Activated CD8-positive, alpha-beta memory T cell treated with anti-CD3 and anti-CD28 coated beads, Interleukin-2, amount 10 ng/mL, durations not matched to agents 7 days and 5 days (primary cell): ENCODE data around the gene GATAD2A. TPM values are rescaled to one million over a fixed set of nuclear protein-coding genes. Genes with fewer than 3 reads are reported as not detected.

Experiments
- ATAC-seq: fragments of 150-1000 bp; cut with Tn5 transposase; one replicate; pipeline ENCODE4 v1.10.0; 2021; ENCODE audit warnings: moderate library complexity
- CTCF ChIA-PET: fragments of 350-600 bp; sonication (Branson Sonifier 250); formaldehyde crosslinking; loops from one replicate; lab custom pipeline; 2021; ENCODE audit warnings: antibody characterized with exemption; lab: Charles Lee
- DNase-seq: peaks from one replicate; pipeline ENCODE4 v3.0.0-alpha.2; 2020
- H3K27ac Mint-ChIP-seq: one replicate; pipeline ENCODE4 v1.8.0; 2021; ENCODE audit warnings: mild to moderate bottlenecking, mixed read lengths
- H3K27me3 Mint-ChIP-seq: one replicate; pipeline ENCODE4 v1.8.0; 2021; ENCODE audit warnings: mixed read lengths
- H3K36me3 Mint-ChIP-seq: one replicate; pipeline ENCODE4 v1.8.0; 2021; ENCODE audit warnings: mild to moderate bottlenecking, mixed read lengths
- H3K4me1 Mint-ChIP-seq: one replicate; pipeline ENCODE4 v1.8.0; 2021; ENCODE audit warnings: mixed read lengths
- H3K4me3 Mint-ChIP-seq: one replicate; pipeline ENCODE4 v1.8.0; 2021; ENCODE audit warnings: mild to moderate bottlenecking, moderate library complexity, mixed read lengths
- H3K9me3 Mint-ChIP-seq: one replicate; pipeline ENCODE4 v1.8.0; 2022; ENCODE audit warnings: low read depth, mixed read lengths
- total RNA-seq, 2 experiments: library from RNA; stranded (reverse); gene quantifications; one replicate each; pipeline ENCODE4 v1.2.3, GENCODE V29; 2021

Gene GATAD2A
- total RNA-seq, 2 experiments from 2014 or later = 159 to 161 TPM

- H3K27ac Mint-ChIP-seq = no peak overlapping the region
- H3K27me3 Mint-ChIP-seq = no peaks in the 10 kb centered on the region
- peaks cover 14% of the 10 kb centered on the region for H3K36me3 Mint-ChIP-seq
- H3K4me3 Mint-ChIP-seq = no peak overlapping the region
- DNase-seq (no peak), ATAC-seq (no peak)
- CTCF ChIA-PET = interaction anchor here (1.1 kb wide), 1 partner anchor 23 kb away, joined by 3 read pairs; no protein-coding TSS in a partner anchor
- H3K4me1 Mint-ChIP-seq = peaks cover 21% of the 10 kb centered on the region
- H3K9me3 Mint-ChIP-seq = no peaks in the 10 kb centered on the region
These were observed 108.8 kb downstream of the GATAD2A start for GRCh38 chr19:19514215-19514657.

- DNase-seq = no peak
These were observed 109.6 kb downstream of the GATAD2A start, which contains the start of gene TSSK6 for GRCh38 chr19:19514881-19515641. Gene TSSK6, minus strand, starts transcription at chr19:19515548. Its CDS starts 121 bp downstream, at chr19:19515427.

DNA sequence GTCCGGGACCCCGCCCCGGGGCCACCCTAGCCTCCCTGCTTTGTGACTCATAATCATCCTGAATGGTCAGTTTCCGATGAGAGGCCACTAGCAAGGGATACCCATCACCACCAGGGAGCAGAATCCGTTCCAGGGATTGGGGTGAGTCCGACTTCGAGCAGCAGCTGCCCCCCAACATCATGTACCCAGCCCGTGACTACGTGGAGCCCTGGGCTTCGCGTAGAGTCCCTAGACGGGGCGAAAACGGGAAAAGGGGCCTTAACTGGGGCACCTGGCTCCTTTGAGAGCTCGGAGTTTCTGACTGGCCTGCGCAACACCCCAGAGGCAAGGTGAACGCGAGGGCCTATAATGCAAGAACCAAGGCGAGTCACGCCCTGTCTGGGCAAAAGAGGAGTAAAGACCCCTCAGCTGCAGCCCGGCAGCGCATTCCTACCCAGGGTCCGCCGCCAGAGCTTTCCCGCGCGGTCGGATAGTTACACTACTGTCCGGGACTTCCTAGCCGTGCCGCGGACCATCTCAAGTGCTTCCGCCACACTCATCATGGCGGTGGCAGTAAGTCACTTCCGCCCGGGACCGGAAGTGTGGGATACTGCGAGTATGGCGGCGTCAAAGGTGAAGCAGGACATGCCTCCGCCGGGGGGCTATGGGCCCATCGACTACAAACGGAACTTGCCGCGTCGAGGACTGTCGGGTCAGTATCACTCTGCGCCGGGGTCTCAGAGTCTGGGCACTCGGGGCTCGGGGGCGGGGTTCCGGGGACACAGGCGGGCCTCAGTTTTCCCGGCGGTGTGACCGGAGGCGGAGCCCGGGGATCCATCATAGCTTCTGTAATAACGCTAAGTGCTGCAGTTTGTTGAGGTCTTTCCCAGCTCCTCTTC is 110.4 kb downstream of the GATAD2A start, which contains the start of gene NDUFA13:
TSS of gene NDUFA13 (plus strand) at position 584 of the 878 bp plus-strand sequence. CDS start at position 598, 14 bp downstream.
- Mint-ChIP-seq H3K36me3 (peaks cover 29% of the 10 kb centered on the region), H3K27ac (peak within 1 kb of the TSS; percentile 94), H3K4me1 (peaks cover 27% of the 10 kb centered on the region), H3K9me3 (no peaks in the 10 kb centered on the region), H3K27me3 (no peaks in the 10 kb centered on the region), H3K4me3 (peak within 1 kb of the TSS; percentile 92)
- CTCF ChIA-PET = interaction anchor here (1.0 to 2.3 kb wide), 11 partner anchors 9 to 153 kb away, joined by 3 to 8 read pairs (median 5); partner anchors contain the start of gene GMIP
- DNase-seq (peak; percentile 96), ATAC-seq (peak; percentile 91)

More at GRCh38 chr19:19514881-19515641, 109.6 kb downstream of the GATAD2A start, which contains the start of gene TSSK6:
- Mint-ChIP-seq H3K4me3 (peak within 1 kb of the TSS; percentile 92), H3K27me3 (no peaks in the 10 kb centered on the region), H3K36me3 (peaks cover 22% of the 10 kb centered on the region), H3K27ac (peak within 1 kb of the TSS; percentile 94), H3K9me3 (no peaks in the 10 kb centered on the region), H3K4me1 (peaks cover 24% of the 10 kb centered on the region)
- no peak for ATAC-seq
- CTCF ChIA-PET = interaction anchor here (1.0 to 2.3 kb wide), 10 partner anchors 8 to 153 kb away, joined by 3 to 8 read pairs (median 4); partner anchors contain the start of gene GMIP

DNA sequence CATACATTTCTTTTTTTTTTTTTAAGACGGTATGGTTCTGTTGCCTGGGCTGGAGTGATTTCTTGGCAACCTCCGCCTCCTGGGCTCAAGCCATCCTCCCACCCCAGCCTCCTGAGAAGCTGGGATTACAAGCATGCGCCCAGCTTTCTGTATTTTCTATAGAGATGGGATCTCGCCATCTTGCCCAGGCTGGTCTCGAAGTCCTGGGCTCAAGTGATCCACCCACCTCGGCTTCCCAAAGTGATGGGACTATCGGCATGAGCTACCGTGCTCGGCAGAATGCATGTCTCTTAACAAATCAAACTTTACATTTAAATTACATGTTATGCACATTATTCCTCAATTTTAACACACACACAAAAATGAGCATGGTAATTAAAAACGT is 111.8 kb downstream of the GATAD2A start:
- Mint-ChIP-seq H3K4me1 (peaks cover 29% of the 10 kb centered on the region), H3K27me3 (no peaks in the 10 kb centered on the region), H3K36me3 (peaks cover 32% of the 10 kb centered on the region), H3K9me3 (no peaks in the 10 kb centered on the region), H3K27ac (peak overlapping the region; percentile 94), H3K4me3 (peak overlapping the region; percentile 92)
- ATAC-seq (no peak), DNase-seq (no peak)
- CTCF ChIA-PET = interaction anchor here (1.9 kb wide), 1 partner anchor 37 kb away, joined by 6 read pairs; no protein-coding TSS in a partner anchor

DNA sequence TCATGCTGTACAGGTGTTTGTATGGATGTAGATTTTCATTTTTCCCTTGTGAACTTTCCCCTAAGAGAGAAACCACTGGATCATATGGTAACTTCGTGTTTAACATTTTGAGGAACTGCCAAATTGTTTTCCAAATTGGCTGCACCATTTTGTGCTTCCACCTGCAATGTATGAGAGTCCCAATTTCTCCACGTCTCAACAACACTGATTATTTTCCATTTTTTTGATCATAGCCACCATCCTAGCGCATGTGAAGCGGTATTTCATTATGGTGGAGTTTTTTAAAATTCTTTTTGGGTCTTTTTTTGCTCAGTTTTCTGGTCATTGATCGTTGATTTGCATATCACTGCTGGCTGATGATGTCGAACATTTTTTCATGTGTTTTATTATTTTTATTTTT is 115.5 kb downstream of the GATAD2A start:
- no peak overlapping the region for H3K4me3 Mint-ChIP-seq
- no peaks in the 10 kb centered on the region for H3K9me3 Mint-ChIP-seq
- H3K36me3 Mint-ChIP-seq = peaks cover 28% of the 10 kb centered on the region
- H3K27me3 Mint-ChIP-seq = no peaks in the 10 kb centered on the region
- no peak for DNase-seq
- CTCF ChIA-PET = interaction anchor here (2.7 kb wide), 1 partner anchor 11 kb away, joined by 11 read pairs; no protein-coding TSS in a partner anchor
- ATAC-seq = no peak
- no peak overlapping the region for H3K27ac Mint-ChIP-seq
- peaks cover 40% of the 10 kb centered on the region for H3K4me1 Mint-ChIP-seq

GRCh38 chr19:19523177-19523576 is 117.7 kb downstream of the GATAD2A start:
- no peak for ATAC-seq
- Mint-ChIP-seq H3K4me3 (no peak overlapping the region), H3K36me3 (peaks cover 24% of the 10 kb centered on the region), H3K27ac (no peak overlapping the region), H3K4me1 (peaks cover 29% of the 10 kb centered on the region), H3K27me3 (no peaks in the 10 kb centered on the region), H3K9me3 (no peaks in the 10 kb centered on the region)
- DNase-seq = no peak
- CTCF ChIA-PET = interaction anchor here (2.7 kb wide), 1 partner anchor 9 kb away, joined by 11 read pairs; no protein-coding TSS in a partner anchor

DNA sequence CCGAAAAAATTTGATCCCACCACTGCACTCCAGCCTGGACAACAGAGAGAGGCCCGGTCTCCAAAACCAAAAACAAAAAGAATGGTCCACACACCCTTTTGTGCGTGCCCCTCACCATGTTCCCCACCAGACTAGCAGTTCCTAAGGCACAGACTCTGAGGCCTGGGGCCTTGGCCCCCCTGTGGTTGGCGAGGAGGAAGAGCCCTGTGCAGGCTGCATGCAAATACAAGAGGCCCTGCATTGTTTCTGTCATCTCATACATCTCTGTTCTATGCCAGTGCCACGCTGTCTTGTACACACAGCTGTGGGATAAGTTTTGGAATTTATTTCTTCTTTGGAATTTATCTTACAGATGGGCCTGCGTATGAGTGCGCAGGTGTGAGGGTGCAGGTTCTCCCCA is 118.6 kb downstream of the GATAD2A start:
- Mint-ChIP-seq H3K27me3 (no peaks in the 10 kb centered on the region), H3K36me3 (peaks cover 24% of the 10 kb centered on the region), H3K27ac (no peak overlapping the region), H3K4me3 (no peak overlapping the region), H3K4me1 (peaks cover 26% of the 10 kb centered on the region), H3K9me3 (no peaks in the 10 kb centered on the region)
- CTCF ChIA-PET = no interaction called here
- DNase-seq (no peak), ATAC-seq (no peak)

GRCh38 chr19:19525611-19526380 is 120.3 kb downstream of the GATAD2A start:
- ATAC-seq = no peak
- H3K4me1 Mint-ChIP-seq = peaks cover 19% of the 10 kb centered on the region
- H3K27me3 Mint-ChIP-seq = no peaks in the 10 kb centered on the region
- no peak overlapping the region for H3K4me3 Mint-ChIP-seq
- CTCF ChIA-PET = interaction anchor here (1.2 kb wide), 1 partner anchor 28 kb away, joined by 3 read pairs; no protein-coding TSS in a partner anchor
- DNase-seq = no peak
- peaks cover 8% of the 10 kb centered on the region for H3K36me3 Mint-ChIP-seq
- no peak overlapping the region for H3K27ac Mint-ChIP-seq
- no peaks in the 10 kb centered on the region for H3K9me3 Mint-ChIP-seq

DNA sequence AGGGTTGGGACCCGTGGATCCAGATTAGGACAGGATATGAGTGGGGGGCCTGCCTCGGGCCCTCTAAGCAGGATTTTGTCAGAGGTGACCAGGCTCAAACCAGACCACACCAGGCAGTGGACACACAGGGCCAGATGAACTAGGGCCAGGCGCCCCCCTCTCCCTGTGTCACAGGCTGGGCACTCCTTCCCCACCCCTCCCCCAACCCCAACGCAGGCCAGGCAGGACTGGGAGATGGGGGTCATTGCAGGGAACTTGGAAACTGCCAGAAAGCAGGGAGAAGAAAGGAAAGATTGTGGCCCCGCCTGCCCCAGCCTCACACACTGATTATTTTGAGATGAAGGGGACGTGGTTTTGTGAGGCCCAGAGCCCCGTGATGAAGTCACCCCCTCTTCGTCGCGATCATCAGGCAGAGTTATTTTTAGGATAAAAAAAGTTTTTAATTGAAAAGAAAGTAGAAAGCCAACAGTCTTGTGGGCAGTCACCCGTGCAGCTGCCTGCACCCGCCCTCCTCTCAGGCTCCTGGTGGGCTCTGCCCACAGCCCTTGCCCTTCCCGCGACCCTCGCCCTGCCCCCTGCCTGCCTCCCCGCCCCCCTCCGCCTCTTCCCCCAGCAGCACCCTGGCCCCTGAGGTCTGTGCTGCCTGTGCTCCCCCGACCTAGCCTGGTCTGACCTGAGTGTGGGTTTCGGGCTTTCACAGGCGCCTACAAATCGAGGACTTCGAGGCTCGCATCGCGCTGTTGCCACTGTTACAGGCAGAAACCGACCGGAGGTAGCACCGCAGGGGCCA is 121.3 kb downstream of the GATAD2A start:
- Mint-ChIP-seq H3K4me1 (peaks cover 16% of the 10 kb centered on the region), H3K36me3 (peaks cover 5% of the 10 kb centered on the region), H3K27ac (no peak overlapping the region), H3K27me3 (no peaks in the 10 kb centered on the region), H3K9me3 (no peaks in the 10 kb centered on the region), H3K4me3 (no peak overlapping the region)
- no peak for DNase-seq
- ATAC-seq = no peak
- CTCF ChIA-PET = interaction anchor here (1.2 kb wide), 1 partner anchor 27 kb away, joined by 3 read pairs; no protein-coding TSS in a partner anchor

- Mint-ChIP-seq H3K27me3 (no peaks in the 10 kb centered on the region), H3K4me1 (peaks cover 19% of the 10 kb centered on the region), H3K9me3 (no peaks in the 10 kb centered on the region), H3K4me3 (no peak overlapping the region), H3K27ac (no peak overlapping the region), H3K36me3 (peaks cover 8% of the 10 kb centered on the region)
- ATAC-seq (no peak), DNase-seq (no peak)
- CTCF ChIA-PET = no interaction called here
These were observed 121.8 kb downstream of the GATAD2A start for GRCh38 chr19:19527371-19527656.

DNA sequence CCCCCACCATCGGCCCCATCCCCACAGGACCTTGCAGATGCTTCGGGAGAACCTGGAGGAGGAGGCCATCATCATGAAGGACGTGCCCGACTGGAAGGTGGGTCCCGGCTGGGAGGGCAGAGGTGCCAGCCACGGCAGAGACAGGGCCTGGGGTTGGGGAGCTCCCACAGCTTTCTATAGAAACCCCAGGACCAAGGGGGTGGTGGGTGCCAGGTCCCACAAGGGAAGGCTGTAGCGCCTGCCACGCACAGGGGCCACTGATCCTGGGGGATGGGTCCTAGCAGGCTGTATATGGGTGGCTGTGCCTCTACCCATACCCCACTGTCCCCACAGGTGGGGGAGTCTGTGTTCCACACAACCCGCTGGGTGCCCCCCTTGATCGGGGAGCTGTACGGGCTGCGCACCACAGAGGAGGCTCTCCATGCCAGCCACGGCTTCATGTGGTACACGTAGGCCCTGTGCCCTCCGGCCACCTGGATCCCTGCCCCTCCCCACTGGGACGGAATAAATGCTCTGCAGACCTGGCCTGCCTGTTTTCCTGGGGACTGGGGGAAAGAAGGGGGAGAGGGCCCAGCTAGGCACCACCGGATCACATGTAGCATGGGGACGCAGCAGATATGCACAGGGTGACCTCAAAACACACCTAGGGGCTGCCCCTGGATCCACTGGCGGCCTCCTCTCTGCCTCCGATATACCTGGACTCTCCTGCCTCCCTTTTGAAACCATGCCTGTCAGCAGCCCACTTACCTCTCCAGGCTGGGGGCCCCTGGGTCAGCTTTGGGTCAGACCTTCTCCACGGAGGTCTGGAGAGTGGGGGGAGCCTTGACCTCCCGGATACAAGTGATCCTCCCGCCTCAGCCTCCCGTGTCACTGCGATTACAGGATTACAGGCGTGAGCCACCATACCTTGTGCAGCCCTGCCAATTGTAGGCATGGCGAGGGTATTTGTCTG is 122.5 kb downstream of the GATAD2A start:
- peaks cover 17% of the 10 kb centered on the region for H3K4me1 Mint-ChIP-seq
- CTCF ChIA-PET = interaction anchor here (2.5 to 8.0 kb wide), 2 partner anchors 24 to 116 kb away, joined by 12 to 119 read pairs; partner anchors contain the start of gene GMIP
- H3K27ac Mint-ChIP-seq = no peak overlapping the region
- H3K27me3 Mint-ChIP-seq = no peaks in the 10 kb centered on the region
- DNase-seq = no peak
- no peak for ATAC-seq
- peaks cover 5% of the 10 kb centered on the region for H3K36me3 Mint-ChIP-seq
- H3K9me3 Mint-ChIP-seq = no peaks in the 10 kb centered on the region
- H3K4me3 Mint-ChIP-seq = no peak overlapping the region
